ENCODE data around the gene HINT1.

Gene HINT1

GRCh38 chr5:131109540-131110255, 55.4 kb downstream of the HINT1 start:
- peak; percentile 40 for DNase-seq (ENCODE audit: low read depth)
